Pulmonary artery endothelial cell (primary cell): ENCODE data around the gene KRTAP5-7. TPM values are rescaled to one million over a fixed set of nuclear protein-coding genes. Genes with fewer than 3 reads are reported as not detected.

Source experiments
- DNase-seq: peaks from one replicate; pipeline ENCODE4 v3.0.0-alpha.2; 2011; ENCODE audit warnings: low read depth, low spot score
- total RNA-seq: library from RNA; depleted of rRNA; stranded (reverse); fragments of >200 nt; gene quantifications from 2 replicates; pipeline ENCODE4 v1.2.3, GENCODE V29; 2014

Gene KRTAP5-7
- total RNA-seq, 1 donor from 2014 or later: not detected

GRCh38 chr11:71495286-71496230, 31.5 kb upstream of the KRTAP5-7 start:
- DNase-seq: no peak

GRCh38 chr11:71496421-71496820, 30.6 kb upstream of the KRTAP5-7 start:
- no peak for DNase-seq

- no peak for DNase-seq
Measured at GRCh38 chr11:71498091-71498490, 29.0 kb upstream of the KRTAP5-7 start.

GRCh38 chr11:71499125-71499524, 27.9 kb upstream of the KRTAP5-7 start:
- no peak for DNase-seq

GRCh38 chr11:71499546-71499945, 27.5 kb upstream of the KRTAP5-7 start:
- no peak for DNase-seq

GRCh38 chr11:71500601-71501021, 26.5 kb upstream of the KRTAP5-7 start:
- DNase-seq: no peak

- no peak for DNase-seq
Measured at GRCh38 chr11:71501071-71501985, 25.7 kb upstream of the KRTAP5-7 start.

- no peak for DNase-seq
Measured at GRCh38 chr11:71502026-71502425, 25.0 kb upstream of the KRTAP5-7 start.

- no peak for DNase-seq
Measured at GRCh38 chr11:71502871-71503435, 24.1 kb upstream of the KRTAP5-7 start.

GRCh38 chr11:71504531-71504930, 22.5 kb upstream of the KRTAP5-7 start:
- no peak for DNase-seq

GRCh38 chr11:71505001-71505400, 22.1 kb upstream of the KRTAP5-7 start:
- DNase-seq: no peak

GRCh38 chr11:71505781-71506180, 21.3 kb upstream of the KRTAP5-7 start:
- DNase-seq: no peak

- no peak for DNase-seq
Measured at GRCh38 chr11:71507102-71507501, 20.0 kb upstream of the KRTAP5-7 start.

- no peak for DNase-seq
Measured at GRCh38 chr11:71518506-71519471, 8.3 kb upstream of the KRTAP5-7 start.

- DNase-seq: no peak
Measured at GRCh38 chr11:71519546-71519945, 7.5 kb upstream of the KRTAP5-7 start.

- DNase-seq: no peak
Measured at GRCh38 chr11:71525188-71525937, 1.7 kb upstream of the KRTAP5-7 start.

- no peak for DNase-seq
Measured at GRCh38 chr11:71525938-71526495, 1.1 kb upstream of the KRTAP5-7 start.

GRCh38 chr11:71527576-71528210, 626 bp downstream of the KRTAP5-7 start:
- no peak for DNase-seq

- no peak for DNase-seq
Measured at GRCh38 chr11:71530602-71531001, 3.5 kb downstream of the KRTAP5-7 start.
